Activated naive CD8-positive, alpha-beta T cell treated with anti-CD3 and anti-CD28 coated beads, Interleukin-2, amount 50 U/mL, for 24 hours (primary cell): Measurements from ENCODE around the gene PIEZO1.

ENCODE experiments used
- ATAC-seq: fragments of 150-1000 bp; cut with Tn5 transposase; one replicate; pipeline ENCODE4 v1.10.0; 2021
- DNase-seq: peaks from one replicate; pipeline ENCODE4 v3.0.0; 2021
- H3K27ac Mint-ChIP-seq: one replicate; pipeline ENCODE4 v1.8.0; 2021; ENCODE audit warnings: mild to moderate bottlenecking, mixed read lengths
- H3K27me3 Mint-ChIP-seq: one replicate; pipeline ENCODE4 v1.8.0; 2021; ENCODE audit warnings: mixed read lengths
- H3K36me3 Mint-ChIP-seq: one replicate; pipeline ENCODE4 v1.8.0; 2021; ENCODE audit warnings: low read depth, mixed read lengths
- H3K4me1 Mint-ChIP-seq: one replicate; pipeline ENCODE4 v1.8.0; 2021; ENCODE audit warnings: mixed read lengths
- H3K4me3 Mint-ChIP-seq: one replicate; pipeline ENCODE4 v1.8.0; 2021; ENCODE audit warnings: mild to moderate bottlenecking, moderate library complexity, mixed read lengths
- H3K9me3 Mint-ChIP-seq: one replicate; pipeline ENCODE4 v1.8.0; 2021; ENCODE audit warnings: mixed read lengths

PIEZO1 gene

DNA sequence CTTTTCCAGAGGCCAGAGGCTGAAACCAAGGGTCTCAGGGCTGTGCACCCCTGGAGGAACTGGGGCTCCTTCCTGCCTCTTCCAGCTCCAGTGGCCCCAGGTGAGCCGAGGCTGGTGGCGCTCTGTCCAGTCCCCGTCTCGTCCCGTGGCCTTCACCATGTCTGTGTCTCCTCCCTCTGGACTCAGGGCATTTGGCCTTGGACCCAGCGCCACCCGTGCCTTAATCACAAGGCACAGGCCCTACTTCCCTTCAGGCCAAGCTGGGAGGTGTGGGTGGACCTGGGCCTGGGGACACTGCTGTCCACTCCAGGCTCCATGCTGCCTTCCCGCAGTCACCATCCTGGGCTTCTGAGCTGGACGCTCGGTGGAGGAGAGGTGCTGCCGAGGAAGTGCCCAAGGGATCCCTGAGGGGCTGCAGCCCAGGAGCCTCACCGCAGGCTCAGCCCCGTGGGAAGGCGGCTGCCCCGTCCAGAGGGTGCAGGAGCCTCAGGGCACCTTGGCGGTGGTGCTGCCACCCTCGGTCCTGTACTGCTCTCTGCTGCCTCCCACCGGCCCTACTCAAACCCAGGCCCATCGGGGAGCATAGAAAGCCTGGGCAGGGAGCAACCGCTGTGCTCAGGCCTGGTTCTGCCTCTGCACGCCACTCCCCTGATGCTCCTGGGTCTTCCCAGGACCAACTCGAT, 36.3 kb upstream of the PIEZO1 start:
- DNase-seq, result no peak
- H3K9me3 Mint-ChIP-seq, result no peaks in the 10 kb centered on the region
- no peaks in the 10 kb centered on the region for H3K36me3 Mint-ChIP-seq
- no peaks in the 10 kb centered on the region for H3K4me1 Mint-ChIP-seq
- ATAC-seq, result no peak
- H3K27me3 Mint-ChIP-seq, result no peaks in the 10 kb centered on the region
- no peak overlapping the region for H3K27ac Mint-ChIP-seq
- no peak overlapping the region for H3K4me3 Mint-ChIP-seq

DNA sequence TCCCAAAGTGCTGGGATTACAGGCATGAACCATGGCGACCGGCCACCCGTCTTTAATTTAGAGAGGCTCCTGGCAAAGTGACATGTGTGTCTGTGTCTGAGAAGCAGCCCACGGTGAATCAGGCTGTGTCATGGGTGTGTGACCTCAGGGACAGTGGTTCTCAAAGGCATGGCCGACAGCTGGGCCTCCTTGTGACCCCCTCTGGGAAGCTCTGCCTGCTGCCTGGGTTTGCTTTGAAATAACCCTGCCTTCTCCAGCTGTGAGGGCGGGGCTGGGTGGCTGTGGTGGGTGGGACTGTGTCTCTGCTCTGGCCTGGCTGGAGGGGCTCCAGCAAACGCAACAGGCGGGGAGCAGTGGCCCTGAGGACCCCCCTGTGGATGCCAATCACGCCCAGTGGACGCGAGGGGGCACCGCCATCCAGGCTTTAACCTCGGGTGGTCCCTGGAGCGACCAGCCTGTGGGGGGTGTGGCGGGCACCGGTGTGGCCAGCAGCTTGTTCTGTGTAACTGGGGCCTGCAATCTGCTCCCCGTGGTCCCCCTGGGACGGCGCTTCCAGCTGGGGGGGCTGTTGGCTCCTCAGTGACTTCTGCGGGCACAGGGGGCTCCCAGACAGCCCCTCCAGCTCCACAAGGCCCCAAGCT, 35.5 kb upstream of the PIEZO1 start:
- H3K36me3 Mint-ChIP-seq, result no peaks in the 10 kb centered on the region
- no peak overlapping the region for H3K27ac Mint-ChIP-seq
- DNase-seq, result no peak
- no peaks in the 10 kb centered on the region for H3K4me1 Mint-ChIP-seq
- H3K27me3 Mint-ChIP-seq, result no peaks in the 10 kb centered on the region
- no peak overlapping the region for H3K4me3 Mint-ChIP-seq
- no peaks in the 10 kb centered on the region for H3K9me3 Mint-ChIP-seq
- no peak for ATAC-seq

DNA sequence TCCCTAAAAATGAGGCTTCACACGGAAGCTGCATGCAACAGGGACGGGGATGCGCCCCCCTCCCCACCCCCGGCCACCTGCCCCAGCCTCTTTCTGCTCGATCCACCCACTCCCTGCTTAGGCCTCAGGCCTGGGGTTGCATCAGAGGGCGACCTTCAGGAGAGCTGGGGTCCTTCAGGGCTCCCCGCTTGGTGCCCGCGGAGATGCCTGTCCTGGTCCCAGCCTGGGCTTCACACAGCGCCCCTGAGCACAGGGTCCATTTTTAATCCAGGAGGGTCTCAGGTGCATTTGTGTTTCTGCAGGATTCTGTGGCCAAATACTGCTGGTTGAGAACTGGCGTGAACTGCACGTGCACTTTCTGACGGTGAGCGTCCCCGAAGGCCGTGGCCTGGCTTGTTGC, 34.1 kb upstream of the PIEZO1 start:
- Mint-ChIP-seq H3K27ac (no peak overlapping the region), H3K36me3 (no peaks in the 10 kb centered on the region), H3K4me1 (no peaks in the 10 kb centered on the region), H3K4me3 (no peak overlapping the region), H3K27me3 (no peaks in the 10 kb centered on the region), H3K9me3 (no peaks in the 10 kb centered on the region)
- ATAC-seq, result no peak
- DNase-seq, result no peak

DNA sequence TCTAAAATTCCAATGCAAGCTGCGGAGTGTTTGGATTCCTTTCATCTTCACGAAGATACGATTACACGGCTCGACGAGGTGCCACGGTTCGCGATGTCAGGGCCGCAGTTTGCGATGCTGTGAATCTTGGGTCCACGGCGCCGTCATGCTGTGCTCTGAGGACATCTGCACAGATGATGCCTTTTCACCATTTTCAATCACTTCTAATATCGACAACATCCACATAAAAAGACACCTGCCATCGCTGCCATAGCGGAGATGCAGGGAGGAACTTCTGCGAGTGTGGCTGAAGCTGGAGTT, 33.5 kb upstream of the PIEZO1 start:
- no peak for ATAC-seq
- no peaks in the 10 kb centered on the region for H3K36me3 Mint-ChIP-seq

DNA sequence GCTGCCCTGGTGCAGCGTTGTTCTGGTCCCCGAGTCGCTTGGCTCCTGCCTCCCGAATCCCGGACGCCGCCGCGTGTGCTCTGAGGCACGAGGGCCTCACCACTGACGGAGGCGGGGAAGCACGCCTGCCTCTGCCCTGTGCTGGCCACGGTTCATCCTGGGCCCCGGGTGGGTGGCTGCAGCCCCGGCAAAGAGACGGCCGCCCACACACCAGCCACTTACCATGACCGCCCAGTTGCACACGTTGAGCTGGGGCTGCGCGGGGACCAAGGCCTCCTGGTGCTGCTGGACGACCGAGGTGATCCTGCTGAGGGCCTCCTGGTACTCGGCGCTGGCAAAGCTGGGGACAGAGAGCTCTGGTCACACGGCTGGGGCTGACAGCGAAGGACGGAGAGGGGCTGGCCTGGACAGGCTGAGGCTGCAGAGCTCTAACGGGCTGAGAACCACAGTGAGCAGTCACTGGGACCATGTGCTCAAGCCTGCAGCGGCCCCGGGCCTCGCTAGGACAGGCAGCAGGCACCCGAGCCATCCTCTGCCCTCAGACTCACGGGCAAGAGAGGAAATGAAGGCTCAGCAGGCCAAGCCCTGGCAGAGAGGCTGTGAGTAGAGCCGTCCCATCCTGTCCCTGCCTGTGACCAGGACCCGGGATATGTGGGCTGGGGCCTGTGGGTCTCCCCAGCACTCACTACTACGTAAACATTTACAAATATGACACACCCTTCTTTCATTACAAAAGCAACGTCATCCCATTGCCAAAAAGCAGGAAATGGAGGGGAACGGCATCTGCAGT, 33.0 kb upstream of the PIEZO1 start:
- Mint-ChIP-seq H3K36me3 (no peaks in the 10 kb centered on the region), H3K4me1 (no peaks in the 10 kb centered on the region), H3K9me3 (no peaks in the 10 kb centered on the region), H3K27me3 (no peaks in the 10 kb centered on the region), H3K4me3 (no peak overlapping the region), H3K27ac (no peak overlapping the region)
- ATAC-seq (no peak), DNase-seq (no peak)

More for the DNA sequence above, 33.5 kb upstream of the PIEZO1 start:
- Mint-ChIP-seq H3K27ac (no peak overlapping the region), H3K4me1 (no peaks in the 10 kb centered on the region), H3K27me3 (no peaks in the 10 kb centered on the region), H3K4me3 (no peak overlapping the region), H3K9me3 (no peaks in the 10 kb centered on the region)
- DNase-seq, result no peak

DNA sequence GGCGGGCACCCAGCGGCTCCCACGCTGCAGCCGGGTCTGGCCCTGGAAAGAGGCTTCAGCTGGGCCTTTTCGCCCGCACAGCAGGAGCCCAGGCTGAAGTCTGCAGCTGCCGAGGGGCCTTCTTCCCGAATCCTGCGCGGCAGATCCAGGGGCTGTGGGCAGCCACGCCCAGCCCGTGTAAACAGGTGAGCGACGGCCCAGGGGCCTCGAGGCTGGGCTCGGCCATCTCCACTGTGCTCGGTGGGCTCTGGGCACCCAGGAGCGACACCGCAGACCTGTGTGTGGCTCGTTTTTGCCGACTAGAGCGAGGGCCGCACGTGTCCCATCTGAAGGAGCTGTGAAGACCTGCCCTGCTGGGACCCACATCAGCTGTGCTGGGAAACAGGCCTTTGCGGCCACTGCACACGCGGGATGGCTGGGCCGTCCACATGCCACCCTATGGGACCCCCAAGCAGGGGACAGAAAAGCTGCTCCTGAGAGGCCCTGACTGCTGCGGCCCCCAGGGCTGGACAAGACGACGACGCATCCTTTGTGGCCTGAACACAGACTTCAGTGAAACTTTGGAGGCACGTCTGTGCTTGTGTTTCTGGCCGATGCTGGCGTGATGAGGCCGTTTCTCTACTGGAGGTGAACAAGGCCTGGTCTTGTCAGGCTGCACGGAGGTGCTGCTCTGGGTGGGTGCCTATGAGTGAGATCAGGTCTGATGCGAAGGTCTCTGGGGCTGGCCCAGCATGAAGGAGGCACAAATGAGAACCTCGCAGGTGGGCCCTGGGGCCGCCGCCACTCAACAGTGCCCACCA, 31.9 kb upstream of the PIEZO1 start:
- Mint-ChIP-seq H3K4me3 (no peak overlapping the region), H3K36me3 (no peaks in the 10 kb centered on the region), H3K27ac (no peak overlapping the region), H3K4me1 (peaks cover 5% of the 10 kb centered on the region), H3K9me3 (no peaks in the 10 kb centered on the region), H3K27me3 (no peaks in the 10 kb centered on the region)
- DNase-seq (no peak), ATAC-seq (no peak)

DNA sequence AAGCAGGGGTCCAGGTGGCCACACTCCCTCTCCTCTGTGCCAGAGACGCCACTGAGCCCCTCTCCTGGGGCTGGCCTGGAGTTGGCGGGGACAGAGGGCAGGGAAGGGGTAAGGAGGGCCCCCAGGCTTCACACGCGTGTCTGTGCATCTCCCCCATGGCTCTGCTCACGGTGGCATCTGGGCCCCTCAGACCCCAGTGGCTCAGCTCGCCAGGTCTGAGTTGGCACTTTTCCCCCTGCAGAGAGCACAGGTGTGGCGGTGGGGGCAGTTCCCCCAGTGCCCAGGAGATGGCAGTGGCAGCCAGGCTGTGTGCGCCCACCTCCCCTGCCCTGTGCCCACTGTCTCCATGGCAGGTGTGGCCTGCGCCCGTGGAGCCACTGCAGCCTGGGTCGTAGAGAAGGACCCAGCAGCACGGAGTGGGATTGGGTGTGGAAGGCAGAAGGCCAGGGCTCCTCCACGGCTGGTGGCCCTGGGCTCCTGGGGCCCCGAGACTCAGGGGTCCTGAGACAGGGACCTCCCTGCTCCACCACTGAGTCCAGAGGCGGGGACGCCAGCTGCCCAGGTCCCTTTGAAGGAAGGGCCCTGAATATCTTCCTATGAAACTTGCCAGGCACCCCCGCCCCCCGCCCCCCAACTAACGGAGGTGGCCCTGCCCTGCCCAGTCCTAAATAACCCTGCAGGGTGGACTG, 31.0 kb upstream of the PIEZO1 start:
- H3K4me1 Mint-ChIP-seq, result peaks cover 5% of the 10 kb centered on the region
- no peak overlapping the region for H3K4me3 Mint-ChIP-seq
- DNase-seq (peak; percentile 76), ATAC-seq (peak; percentile 11)
- H3K36me3 Mint-ChIP-seq, result no peaks in the 10 kb centered on the region
- no peaks in the 10 kb centered on the region for H3K9me3 Mint-ChIP-seq
- no peak overlapping the region for H3K27ac Mint-ChIP-seq
- H3K27me3 Mint-ChIP-seq, result no peaks in the 10 kb centered on the region

DNA sequence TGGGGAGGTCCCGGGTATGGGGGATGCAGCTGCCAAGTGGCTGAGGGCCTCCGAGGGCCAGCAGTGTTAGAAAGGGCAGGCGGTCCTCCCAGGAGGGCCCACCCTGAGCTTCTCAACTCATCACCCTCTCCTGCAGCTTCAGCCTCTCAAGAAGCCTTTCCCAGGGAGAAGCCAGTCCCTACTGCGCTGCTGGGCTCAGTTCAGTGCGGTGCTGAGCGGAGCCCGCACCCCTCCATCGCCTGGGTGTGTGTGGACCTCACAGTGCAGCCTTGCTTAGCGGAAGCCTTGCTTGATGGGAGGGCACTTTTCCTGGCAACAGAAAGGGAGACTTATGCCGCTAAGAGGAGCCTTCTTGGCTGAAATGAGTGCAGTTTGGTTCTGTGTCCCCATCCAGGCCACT, 30.2 kb upstream of the PIEZO1 start:
- DNase-seq (no peak), ATAC-seq (no peak)
- H3K27ac Mint-ChIP-seq, result no peak overlapping the region
- peaks cover 7% of the 10 kb centered on the region for H3K4me1 Mint-ChIP-seq
- no peak overlapping the region for H3K4me3 Mint-ChIP-seq
- H3K27me3 Mint-ChIP-seq, result no peaks in the 10 kb centered on the region
- H3K36me3 Mint-ChIP-seq, result peaks cover 6% of the 10 kb centered on the region
- no peaks in the 10 kb centered on the region for H3K9me3 Mint-ChIP-seq

DNA sequence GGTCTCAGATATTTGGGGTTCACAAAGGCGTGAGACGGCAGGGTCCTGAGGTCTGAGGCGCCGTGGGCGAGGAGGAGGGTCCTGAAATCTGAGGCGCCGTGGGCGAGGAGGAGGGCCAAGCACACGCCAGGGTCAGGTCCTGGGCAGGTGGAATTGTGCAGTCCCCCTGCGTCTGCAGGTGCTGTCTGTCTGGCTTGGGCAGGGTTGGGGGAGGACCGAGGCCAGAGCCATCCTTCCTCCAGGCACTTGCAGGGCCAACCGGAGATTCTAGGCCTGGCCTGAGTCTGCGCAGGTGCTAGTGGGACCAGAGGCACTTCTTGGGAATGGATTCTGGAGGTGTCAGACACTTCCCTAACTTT, 29.1 kb upstream of the PIEZO1 start:
- ATAC-seq, result no peak
- DNase-seq, result no peak
- peak overlapping the region; percentile 17 for H3K4me3 Mint-ChIP-seq
- no peaks in the 10 kb centered on the region for H3K9me3 Mint-ChIP-seq
- H3K27me3 Mint-ChIP-seq, result no peaks in the 10 kb centered on the region
- peaks cover 16% of the 10 kb centered on the region for H3K36me3 Mint-ChIP-seq
- H3K27ac Mint-ChIP-seq, result no peak overlapping the region
- peaks cover 15% of the 10 kb centered on the region for H3K4me1 Mint-ChIP-seq

DNA sequence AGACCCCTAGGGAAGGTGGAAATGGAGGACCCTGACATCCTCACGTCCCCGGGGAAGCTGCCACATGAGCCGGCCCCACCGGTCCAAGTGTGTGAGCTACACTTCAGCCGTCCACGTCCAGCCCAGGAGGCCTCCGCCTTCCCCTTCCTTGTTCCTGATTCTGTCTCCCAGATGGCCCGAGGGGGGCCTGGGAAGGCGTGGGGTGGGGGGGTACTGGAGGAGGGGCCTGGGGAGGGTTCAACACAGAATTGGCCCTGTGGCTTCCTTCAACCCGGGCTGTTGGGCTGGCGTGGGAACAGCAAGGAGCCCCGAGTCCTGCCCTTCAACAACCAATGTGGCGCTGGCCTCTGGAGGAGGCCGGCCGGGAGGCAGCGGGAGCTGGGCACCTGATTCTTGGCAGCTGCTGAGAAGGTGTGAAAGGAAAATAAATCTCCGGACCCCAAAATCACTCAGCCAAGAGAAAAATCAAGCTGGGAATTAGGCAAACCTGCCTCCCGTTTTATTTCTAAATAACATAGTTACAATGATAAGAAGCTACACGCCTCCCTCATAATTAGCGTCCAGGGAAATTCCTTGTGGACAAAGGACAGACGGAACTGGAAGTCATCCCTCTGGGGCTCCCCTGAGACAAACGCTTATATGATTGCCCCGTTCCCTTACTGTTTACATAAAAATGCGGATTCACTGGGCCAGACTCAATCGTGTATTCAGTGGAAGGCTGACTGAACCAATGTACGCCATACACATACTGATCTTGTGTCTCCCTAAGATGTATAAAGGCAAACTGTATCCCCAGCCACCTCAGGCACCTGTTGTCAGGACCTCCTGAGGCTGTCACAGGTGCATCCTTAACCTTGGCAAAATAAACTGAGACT, 28.5 kb upstream of the PIEZO1 start:
- Mint-ChIP-seq H3K4me1 (peaks cover 21% of the 10 kb centered on the region), H3K4me3 (peak overlapping the region; percentile 17), H3K27me3 (no peaks in the 10 kb centered on the region), H3K9me3 (no peaks in the 10 kb centered on the region), H3K36me3 (peaks cover 19% of the 10 kb centered on the region), H3K27ac (no peak overlapping the region)
- DNase-seq, result no peak
- ATAC-seq, result no peak

DNA sequence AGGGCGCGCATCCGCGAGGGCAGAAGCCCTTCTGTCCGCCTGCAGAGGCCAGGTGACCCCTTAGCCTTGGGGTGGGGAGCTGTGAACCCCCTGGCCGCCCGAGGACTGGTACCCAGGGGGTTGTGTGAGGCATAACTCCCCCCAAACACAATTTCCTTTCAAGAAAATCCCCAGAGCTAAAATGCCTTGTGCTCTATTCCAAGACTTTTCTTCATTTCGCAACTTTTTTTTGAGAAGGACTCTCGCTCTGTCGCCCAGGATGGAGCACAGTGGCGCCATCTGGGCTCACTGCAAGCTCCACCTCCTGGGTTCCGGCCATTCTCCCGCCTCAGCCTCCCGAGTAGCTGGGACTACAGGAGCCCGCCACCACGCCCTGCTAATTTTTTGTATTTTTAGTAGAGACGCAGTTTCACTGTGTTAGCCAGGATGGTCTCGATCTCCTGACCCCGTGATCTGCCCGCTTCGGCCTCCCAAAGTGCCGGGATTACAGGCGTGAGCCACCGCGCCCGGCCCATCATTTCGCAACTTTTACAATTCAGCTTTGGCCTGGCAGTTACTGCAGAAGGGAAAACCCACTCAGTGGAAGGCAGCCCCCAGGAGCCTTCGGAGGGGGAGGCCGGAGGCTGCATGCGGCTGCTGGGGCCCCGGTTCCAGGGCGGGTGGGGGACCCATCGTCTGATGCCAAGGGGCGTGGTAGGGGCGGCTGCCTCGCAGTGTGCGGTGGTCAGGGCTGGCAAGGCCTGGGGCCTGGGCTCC, 27.7 kb upstream of the PIEZO1 start:
- ATAC-seq, result no peak
- H3K27ac Mint-ChIP-seq, result peak overlapping the region; percentile 86
- H3K4me1 Mint-ChIP-seq, result peaks cover 22% of the 10 kb centered on the region
- H3K27me3 Mint-ChIP-seq, result no peaks in the 10 kb centered on the region
- peaks cover 26% of the 10 kb centered on the region for H3K36me3 Mint-ChIP-seq
- no peaks in the 10 kb centered on the region for H3K9me3 Mint-ChIP-seq
- H3K4me3 Mint-ChIP-seq, result peak overlapping the region; percentile 87
- peak; percentile 36 for DNase-seq

DNA sequence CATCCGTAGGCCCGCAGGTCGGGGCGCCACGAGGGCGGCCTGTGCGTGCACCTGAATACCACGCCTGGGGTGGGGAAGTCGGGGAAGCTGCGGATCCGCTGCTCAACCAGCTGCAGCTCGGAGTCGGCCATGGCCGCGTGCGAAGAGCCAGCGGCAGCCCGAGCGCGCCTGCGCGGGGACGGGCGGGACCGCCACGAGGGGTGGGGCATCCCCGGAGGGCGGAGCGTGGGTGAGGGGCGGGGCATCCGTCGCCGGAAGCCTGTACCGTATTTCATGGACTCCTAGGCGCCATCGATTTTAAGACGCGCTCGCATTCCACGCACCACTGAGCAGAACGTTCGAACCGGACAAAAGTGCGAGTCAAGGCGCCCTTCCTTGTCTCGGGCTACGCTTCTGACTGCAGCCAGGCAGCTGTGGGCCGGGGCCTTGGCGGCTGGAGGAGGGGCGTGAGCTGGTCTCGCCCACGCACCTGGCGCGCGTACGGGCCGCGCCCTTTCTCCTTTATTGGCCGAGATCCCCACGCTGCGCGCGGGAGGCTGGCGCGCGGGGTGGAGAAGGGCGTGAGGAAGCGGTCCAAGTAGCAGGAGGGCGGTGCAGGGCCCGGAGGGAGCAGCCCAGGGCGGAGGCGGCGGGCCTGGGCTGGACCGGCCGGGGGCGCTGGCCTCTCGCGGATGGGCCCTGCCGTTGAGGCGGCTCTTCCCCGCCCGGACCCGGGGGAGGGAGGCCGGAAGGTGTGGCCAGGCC, 26.9 kb upstream of the PIEZO1 start, which contains the start of gene APRT:
Gene APRT, minus strand, starts transcription at position 160 of the 744 bp plus-strand sequence. Its CDS starts 29 bp downstream, at position 131.
- Mint-ChIP-seq H3K27me3 (no peaks in the 10 kb centered on the region), H3K36me3 (peaks cover 28% of the 10 kb centered on the region), H3K27ac (peak within 1 kb of the TSS; percentile 95), H3K4me1 (peaks cover 24% of the 10 kb centered on the region), H3K4me3 (peak within 1 kb of the TSS; percentile 87), H3K9me3 (no peaks in the 10 kb centered on the region)
- DNase-seq, result peak; percentile 98
- peak; percentile 58 for ATAC-seq
